ENCODE measurements around the gene GNAI2.

DNA sequence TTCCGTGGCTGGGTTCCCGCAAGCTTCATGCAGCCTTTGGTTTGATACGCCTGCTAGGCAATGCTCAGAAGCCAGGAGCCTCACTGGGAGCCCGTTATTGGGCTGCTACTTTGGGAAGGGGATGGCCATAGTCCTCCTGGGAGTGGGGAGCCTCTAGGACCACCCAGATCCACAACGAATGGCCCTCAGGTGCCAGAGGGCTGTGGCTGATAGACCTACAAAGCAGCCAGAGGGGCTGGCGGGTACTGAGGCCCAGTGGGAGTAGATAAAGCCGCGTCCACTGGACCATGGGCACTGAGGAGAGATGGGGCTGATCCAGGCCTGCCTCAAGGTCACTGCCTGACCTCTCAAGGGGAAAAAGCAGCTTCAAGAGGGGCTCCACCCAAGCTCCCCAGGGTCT lies 43.9 kb upstream of the GNAI2 start:
- TF ChIP-seq POLR2AphosphoS5 (IDR thresholded peaks at IDR 0.05; ENCODE audit: low read depth, low read length), result no peak
- no peak for TF ChIP-seq FOSL2 (IDR thresholded peaks at IDR 0.05; ENCODE audit: borderline replicate concordance, low read depth)
- TF ChIP-seq, protein P1, sequence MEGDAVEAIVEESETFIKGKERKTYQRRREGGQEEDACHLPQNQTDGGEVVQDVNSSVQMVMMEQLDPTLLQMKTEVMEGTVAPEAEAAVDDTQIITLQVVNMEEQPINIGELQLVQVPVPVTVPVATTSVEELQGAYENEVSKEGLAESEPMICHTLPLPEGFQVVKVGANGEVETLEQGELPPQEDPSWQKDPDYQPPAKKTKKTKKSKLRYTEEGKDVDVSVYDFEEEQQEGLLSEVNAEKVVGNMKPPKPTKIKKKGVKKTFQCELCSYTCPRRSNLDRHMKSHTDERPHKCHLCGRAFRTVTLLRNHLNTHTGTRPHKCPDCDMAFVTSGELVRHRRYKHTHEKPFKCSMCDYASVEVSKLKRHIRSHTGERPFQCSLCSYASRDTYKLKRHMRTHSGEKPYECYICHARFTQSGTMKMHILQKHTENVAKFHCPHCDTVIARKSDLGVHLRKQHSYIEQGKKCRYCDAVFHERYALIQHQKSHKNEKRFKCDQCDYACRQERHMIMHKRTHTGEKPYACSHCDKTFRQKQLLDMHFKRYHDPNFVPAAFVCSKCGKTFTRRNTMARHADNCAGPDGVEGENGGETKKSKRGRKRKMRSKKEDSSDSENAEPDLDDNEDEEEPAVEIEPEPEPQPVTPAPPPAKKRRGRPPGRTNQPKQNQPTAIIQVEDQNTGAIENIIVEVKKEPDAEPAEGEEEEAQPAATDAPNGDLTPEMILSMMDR (IDR thresholded peaks at IDR 0.05), result no peak
- TF ChIP-seq EP300 (IDR thresholded peaks at IDR 0.05; ENCODE audit: borderline replicate concordance in 1 of 2, low read depth in 1 of 2, low read length in 1 of 2), result no peak
- TF ChIP-seq RFX5 (IDR thresholded peaks at IDR 0.05; ENCODE audit: low read length), result no peak
- no peak for TF ChIP-seq GATA2 (CRISPR knock-in tag; IDR thresholded peaks at IDR 0.05)
- TF ChIP-seq NFIC (IDR thresholded peaks at IDR 0.05; ENCODE audit: borderline replicate concordance), result no peak
- TF ChIP-seq RAD21 (IDR thresholded peaks at IDR 0.05; ENCODE audit: low read length), result no peak
- no peak for TF ChIP-seq SMC3 (IDR thresholded peaks at IDR 0.05; ENCODE audit: low read depth, low read length)
- no peak for TF ChIP-seq RCOR1 (IDR thresholded peaks at IDR 0.05; ENCODE audit: low read length)
- no peak for TF ChIP-seq EZH2phosphoT487 (IDR thresholded peaks at IDR 0.05; ENCODE audit: borderline replicate concordance, low read depth)
- no peak for TF ChIP-seq YY1 (IDR thresholded peaks at IDR 0.05; ENCODE audit: low read depth)
- no peak for TF ChIP-seq TCF12 (IDR thresholded peaks at IDR 0.05)
- no peak for TF ChIP-seq MXI1 (IDR thresholded peaks at IDR 0.05; ENCODE audit: low read depth, low read length)
